CD4-positive, CD25-positive, alpha-beta regulatory T cell (primary cell): ENCODE data around the gene ARHGAP4. TPM values are rescaled to one million over a fixed set of nuclear protein-coding genes. Genes with fewer than 3 reads are reported as not detected.
A peak's percentile ranks its signal among the peaks of the same experiment; 100 is the strongest.

ENCODE experiments used
- ATAC-seq, 2 donors: fragments of 150-1000 bp; cut with Tn5 transposase; one replicate each; pipeline ENCODE4 v1.10.0; 2021; ENCODE audit warnings: low read depth in 2 of 2, moderate number of reproducible peaks in 2 of 2, moderate library complexity in 1 of 2
- DNase-seq, 3 donors: peaks; one replicate each; pipeline versions ENCODE4 v3.0.0 to v3.0.0-alpha.2; 2012 to 2022; ENCODE audit warnings: mixed read lengths in 1 of 3
- H3K27ac ChIP-seq: one replicate; pipeline ENCODE4 v1.7.0; 2013; ENCODE audit warnings: mild to moderate bottlenecking, low read length; ENCODE audit not compliant: insufficient read depth, poor library complexity, severe bottlenecking
- H3K27me3 ChIP-seq: one replicate; pipeline ENCODE4 v1.7.0; 2013; ENCODE audit warnings: low read length; ENCODE audit not compliant: control insufficient read depth, insufficient read depth
- H3K36me3 ChIP-seq: one replicate; pipeline ENCODE4 v1.7.0; 2013; ENCODE audit warnings: mild to moderate bottlenecking, low read length, moderate library complexity; ENCODE audit not compliant: control insufficient read depth, insufficient read depth
- H3K4me1 ChIP-seq: 2 replicates; pipeline ENCODE4 v1.7.0; 2013; ENCODE audit warnings: mild to moderate bottlenecking, low read length; ENCODE audit not compliant: insufficient read depth, control insufficient read depth, poor library complexity, severe bottlenecking
- H3K4me3 ChIP-seq: one replicate; pipeline ENCODE4 v1.7.0; 2013; ENCODE audit warnings: low read depth, mild to moderate bottlenecking, low read length, moderate library complexity
- H3K9me3 ChIP-seq, 2 experiments: 1 replicate in 1 of 2; 2 replicates in 1 of 2; pipeline ENCODE4 v1.7.0; 2013; ENCODE audit warnings: low read length in 2 of 2, mild to moderate bottlenecking in 1 of 2, moderate library complexity in 1 of 2; ENCODE audit not compliant: control insufficient read depth in 2 of 2
- H3K27ac Mint-ChIP-seq, 3 donors: one replicate each; pipeline ENCODE4 v1.8.0; 2020 to 2022; ENCODE audit warnings: mild to moderate bottlenecking in 3 of 3, mixed read lengths in 3 of 3, moderate library complexity in 2 of 3
- H3K27me3 Mint-ChIP-seq: one replicate; pipeline ENCODE4 v1.8.0; 2022; ENCODE audit warnings: mild to moderate bottlenecking, mixed read lengths
- H3K36me3 Mint-ChIP-seq: one replicate; pipeline ENCODE4 v1.8.0; 2020; ENCODE audit warnings: mixed read lengths
- H3K4me1 Mint-ChIP-seq, 4 donors: one replicate each; pipeline ENCODE4 v1.8.0; 2020 to 2022; ENCODE audit warnings: mixed read lengths in 4 of 4, mild to moderate bottlenecking in 1 of 4
- H3K4me3 Mint-ChIP-seq, 4 donors: one replicate each; pipeline ENCODE4 v1.8.0; 2020 to 2022; ENCODE audit warnings: mild to moderate bottlenecking in 4 of 4, mixed read lengths in 4 of 4, moderate library complexity in 3 of 4
- H3K9me3 Mint-ChIP-seq, 7 donors: one replicate each; pipeline ENCODE4 v1.8.0; 2020 to 2022; ENCODE audit warnings: mixed read lengths in 7 of 7, mild to moderate bottlenecking in 3 of 7, moderate library complexity in 2 of 7
- polyA plus RNA-seq, 4 donors: library from polyadenylated mRNA; unstranded; fragments of 300-500 nt; fragmentation: Illumina TruSeq; gene quantifications; one replicate each; pipeline ENCODE4 v1.2.3, GENCODE V29; 2021
- total RNA-seq: library from RNA; stranded (reverse); gene quantifications from one replicate; pipeline ENCODE4 v1.2.3, GENCODE V29; 2022

ARHGAP4 gene
- total and polyA plus RNA-seq, 5 donors from 2014 or later: 73.5 to 459 (median 81.2) TPM

DNA sequence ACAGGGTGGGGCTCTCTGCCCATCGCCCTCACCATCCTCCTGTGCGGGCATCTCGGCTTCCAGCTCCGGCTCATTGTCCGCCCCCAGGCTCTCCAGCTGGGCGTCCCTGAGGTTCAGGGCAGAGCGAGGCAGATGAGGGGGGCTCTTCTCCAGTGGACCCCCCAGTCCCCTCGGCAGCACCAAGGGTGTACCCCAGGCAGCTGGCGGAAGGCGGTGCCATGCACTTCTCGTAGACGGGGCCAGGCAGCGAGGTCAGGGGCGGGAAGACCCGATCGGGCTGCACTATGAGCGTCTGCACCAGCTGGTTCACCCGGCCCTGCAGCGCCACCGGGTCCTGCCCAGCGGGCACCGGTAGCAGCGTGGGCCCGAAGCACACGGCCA, 16.1 kb downstream of the ARHGAP4 start:
- Mint-ChIP-seq H3K27ac (no peak overlapping the region), H3K27me3 (no peaks in the 10 kb centered on the region), H3K4me3 (no peak overlapping the region), H3K4me1 (peaks cover 0 to 9% (median 2%) of the 10 kb centered on the region in 4 donors), H3K36me3 (peaks cover 6% of the 10 kb centered on the region), H3K9me3 (peaks cover 0 to 2% (median 0%) of the 10 kb centered on the region in 7 donors)
- H3K36me3 ChIP-seq: peaks cover 23% of the 10 kb centered on the region
- no peaks in the 10 kb centered on the region for H3K9me3 ChIP-seq
- ATAC-seq (no peak), DNase-seq (no peak)
- H3K4me3 ChIP-seq: no peak overlapping the region
- H3K27me3 ChIP-seq: no peaks in the 10 kb centered on the region
- peaks cover 10% of the 10 kb centered on the region for H3K4me1 ChIP-seq
- no peak overlapping the region for H3K27ac ChIP-seq

DNA sequence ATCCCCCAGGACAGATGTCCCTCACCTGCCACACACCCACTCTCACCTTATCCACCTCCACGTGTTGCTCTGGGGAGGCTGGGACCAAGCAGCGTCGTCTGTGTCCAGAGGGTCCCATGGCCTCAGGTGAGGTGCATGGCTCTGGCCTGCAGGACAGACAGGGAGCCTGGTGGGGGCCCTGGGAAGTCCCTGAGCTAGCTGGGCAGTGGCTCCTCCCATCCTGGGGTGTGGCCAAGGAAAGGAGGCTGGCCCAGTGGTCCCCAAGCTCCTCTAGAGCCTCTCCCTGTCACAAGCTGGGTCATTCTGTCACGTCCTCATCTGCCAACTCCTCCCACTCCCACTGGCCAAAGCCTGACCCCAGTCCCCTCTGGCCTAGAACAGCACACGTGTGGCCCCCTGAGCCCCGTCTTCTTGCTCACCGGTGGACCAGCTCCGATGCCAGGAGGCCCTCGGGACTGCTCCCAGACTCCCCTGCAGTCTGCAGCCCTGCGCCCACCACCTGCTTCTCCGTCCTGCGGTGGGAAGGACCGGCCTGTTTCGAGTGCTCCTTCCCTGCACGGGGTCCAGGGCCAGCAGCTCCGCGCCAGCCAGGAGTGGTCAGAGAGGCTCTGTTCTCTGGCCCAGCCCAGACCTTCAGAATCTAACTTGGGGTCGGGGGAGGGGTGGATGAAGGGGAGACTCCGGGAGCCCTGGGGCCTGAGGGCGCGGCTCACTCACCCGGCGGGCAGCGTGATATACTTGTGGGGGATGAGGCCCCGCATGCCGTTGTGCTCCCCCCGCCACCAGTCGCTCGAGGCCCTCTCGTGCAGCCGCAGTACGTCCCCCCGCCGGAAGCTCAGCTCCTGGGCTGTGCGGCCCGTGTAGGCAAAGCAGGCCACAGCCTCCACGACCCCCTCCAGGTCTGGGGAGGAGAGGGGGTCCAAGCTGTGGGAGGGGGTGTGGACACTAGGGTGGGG, 16.8 kb downstream of the ARHGAP4 start:
- H3K36me3 Mint-ChIP-seq: peaks cover 6% of the 10 kb centered on the region
- H3K4me3 Mint-ChIP-seq: no peak overlapping the region
- H3K4me1 Mint-ChIP-seq: peaks cover 0 to 13% (median 3%) of the 10 kb centered on the region in 4 donors
- H3K27ac Mint-ChIP-seq: no peak overlapping the region
- Histone ChIP-seq H3K36me3 (peaks cover 23% of the 10 kb centered on the region), H3K4me1 (peaks cover 16% of the 10 kb centered on the region), H3K4me3 (no peak overlapping the region), H3K9me3 (no peaks in the 10 kb centered on the region), H3K27ac (no peak overlapping the region), H3K27me3 (no peaks in the 10 kb centered on the region)
- ATAC-seq (no peak), DNase-seq (no peak)
- peaks cover 0 to 2% (median 0%) of the 10 kb centered on the region in 7 donors for H3K9me3 Mint-ChIP-seq
- H3K27me3 Mint-ChIP-seq: no peaks in the 10 kb centered on the region

DNA sequence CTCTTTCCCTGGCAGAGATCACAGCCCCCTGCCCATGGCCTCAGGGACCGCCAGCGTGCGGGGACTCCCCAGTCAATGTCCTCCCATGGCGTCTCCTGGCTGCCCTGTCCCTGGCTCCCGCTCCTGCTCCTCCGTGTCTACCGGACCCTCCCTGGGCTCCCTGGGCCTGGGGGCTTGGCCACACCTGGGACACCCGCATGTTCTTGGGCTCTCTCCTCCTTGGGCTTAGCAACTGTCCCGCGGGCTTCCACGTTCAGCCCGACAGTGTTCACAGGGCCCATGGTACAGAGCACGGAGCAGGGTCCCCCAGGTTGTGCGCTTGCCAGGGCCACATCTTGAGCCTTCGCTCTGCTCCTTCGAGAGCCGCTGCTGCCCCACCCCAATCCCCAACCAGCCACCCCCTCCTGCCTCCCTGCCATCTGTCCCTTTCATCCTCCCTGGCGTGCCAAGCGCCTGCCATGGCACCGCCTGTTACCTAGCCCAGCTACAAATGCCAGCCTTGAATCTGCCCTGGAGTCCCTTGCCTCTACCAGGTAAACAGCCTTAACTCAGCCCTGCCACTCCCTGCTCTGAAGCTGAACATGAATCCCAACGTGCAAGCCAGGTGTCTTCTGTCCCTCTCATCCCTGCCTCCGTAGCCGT, 17.7 kb downstream of the ARHGAP4 start:
- no peak for ATAC-seq
- Histone ChIP-seq H3K27ac (no peak overlapping the region), H3K27me3 (no peaks in the 10 kb centered on the region), H3K4me1 (peaks cover 26% of the 10 kb centered on the region), H3K9me3 (no peaks in the 10 kb centered on the region), H3K4me3 (no peak overlapping the region), H3K36me3 (peaks cover 14% of the 10 kb centered on the region)
- Mint-ChIP-seq H3K4me1 (peaks cover 0 to 17% (median 6%) of the 10 kb centered on the region in 4 donors), H3K9me3 (peaks cover 0 to 2% (median 0%) of the 10 kb centered on the region in 7 donors), H3K36me3 (peaks cover 6% of the 10 kb centered on the region), H3K27ac (no peak overlapping the region), H3K4me3 (no peak overlapping the region), H3K27me3 (no peaks in the 10 kb centered on the region)
- no peak for DNase-seq

DNA sequence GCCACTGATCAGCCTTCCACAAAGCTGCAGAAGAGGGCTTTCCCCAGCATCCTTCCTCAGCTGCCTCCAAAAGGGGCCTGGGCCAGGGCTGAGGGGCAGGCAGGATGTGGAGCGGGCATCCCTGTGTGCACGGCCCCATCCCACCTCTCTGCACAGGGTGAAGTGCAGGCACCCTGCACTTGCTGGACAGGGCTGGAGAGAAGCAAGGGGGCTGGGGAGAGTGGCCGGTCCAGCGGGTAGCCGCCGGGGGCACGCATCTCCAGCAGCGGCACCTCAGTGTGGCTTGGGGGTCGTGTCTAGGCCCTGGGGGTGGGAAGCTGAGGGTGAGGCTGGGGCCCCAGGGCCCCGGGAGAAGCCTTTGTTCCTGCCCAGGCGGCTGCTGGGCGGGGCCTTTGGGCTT, 18.6 kb downstream of the ARHGAP4 start:
- DNase-seq (no peak), ATAC-seq (no peak)
- H3K36me3 ChIP-seq: peaks cover 13% of the 10 kb centered on the region
- H3K4me1 ChIP-seq: peaks cover 27% of the 10 kb centered on the region
- H3K4me3 Mint-ChIP-seq: no peak overlapping the region
- no peaks in the 10 kb centered on the region for H3K9me3 ChIP-seq
- H3K4me1 Mint-ChIP-seq: peaks cover 0 to 26% (median 9%) of the 10 kb centered on the region in 4 donors
- no peaks in the 10 kb centered on the region for H3K27me3 ChIP-seq
- no peaks in the 10 kb centered on the region for H3K27me3 Mint-ChIP-seq
- no peak overlapping the region for H3K27ac Mint-ChIP-seq
- no peak overlapping the region for H3K4me3 ChIP-seq
- no peak overlapping the region for H3K27ac ChIP-seq
- peaks cover 0 to 2% (median 0%) of the 10 kb centered on the region in 7 donors for H3K9me3 Mint-ChIP-seq
- H3K36me3 Mint-ChIP-seq: peaks cover 6% of the 10 kb centered on the region

DNA sequence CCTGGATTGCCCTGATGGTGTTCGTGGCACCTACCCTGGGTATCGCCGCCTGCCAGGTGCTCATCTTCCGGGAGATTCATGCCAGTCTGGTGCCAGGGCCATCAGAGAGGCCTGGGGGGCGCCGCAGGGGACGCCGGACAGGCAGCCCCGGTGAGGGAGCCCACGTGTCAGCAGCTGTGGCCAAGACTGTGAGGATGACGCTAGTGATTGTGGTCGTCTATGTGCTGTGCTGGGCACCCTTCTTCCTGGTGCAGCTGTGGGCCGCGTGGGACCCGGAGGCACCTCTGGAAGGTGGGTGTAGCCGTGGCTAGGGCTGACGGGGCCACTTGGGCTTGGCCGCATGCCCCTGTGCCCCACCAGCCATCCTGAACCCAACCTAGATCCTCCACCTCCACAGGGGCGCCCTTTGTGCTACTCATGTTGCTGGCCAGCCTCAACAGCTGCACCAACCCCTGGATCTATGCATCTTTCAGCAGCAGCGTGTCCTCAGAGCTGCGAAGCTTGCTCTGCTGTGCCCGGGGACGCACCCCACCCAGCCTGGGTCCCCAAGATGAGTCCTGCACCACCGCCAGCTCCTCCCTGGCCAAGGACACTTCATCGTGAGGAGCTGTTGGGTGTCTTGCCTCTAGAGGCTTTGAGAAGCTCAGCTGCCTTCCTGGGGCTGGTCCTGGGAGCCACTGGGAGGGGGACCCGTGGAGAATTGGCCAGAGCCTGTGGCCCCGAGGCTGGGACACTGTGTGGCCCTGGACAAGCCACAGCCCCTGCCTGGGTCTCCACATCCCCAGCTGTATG, 19.7 kb downstream of the ARHGAP4 start:
- H3K4me1 Mint-ChIP-seq: peaks cover 0 to 29% (median 10%) of the 10 kb centered on the region in 4 donors
- DNase-seq: no peak

DNA sequence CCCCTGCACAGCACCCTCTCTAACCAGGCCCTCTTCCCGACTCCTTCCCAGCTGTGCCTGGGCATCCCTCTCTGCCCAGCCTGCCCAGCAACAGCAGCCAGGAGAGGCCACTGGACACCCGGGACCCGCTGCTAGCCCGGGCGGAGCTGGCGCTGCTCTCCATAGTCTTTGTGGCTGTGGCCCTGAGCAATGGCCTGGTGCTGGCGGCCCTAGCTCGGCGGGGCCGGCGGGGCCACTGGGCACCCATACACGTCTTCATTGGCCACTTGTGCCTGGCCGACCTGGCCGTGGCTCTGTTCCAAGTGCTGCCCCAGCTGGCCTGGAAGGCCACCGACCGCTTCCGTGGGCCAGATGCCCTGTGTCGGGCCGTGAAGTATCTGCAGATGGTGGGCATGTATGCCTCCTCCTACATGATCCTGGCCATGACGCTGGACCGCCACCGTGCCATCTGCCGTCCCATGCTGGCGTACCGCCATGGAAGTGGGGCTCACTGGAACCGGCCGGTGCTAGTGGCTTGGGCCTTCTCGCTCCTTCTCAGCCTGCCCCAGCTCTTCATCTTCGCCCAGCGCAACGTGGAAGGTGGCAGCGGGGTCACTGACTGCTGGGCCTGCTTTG, 20.5 kb downstream of the ARHGAP4 start:
- no peak for DNase-seq
- H3K9me3 ChIP-seq: no peaks in the 10 kb centered on the region
- Mint-ChIP-seq H3K9me3 (peaks cover 0 to 2% (median 0%) of the 10 kb centered on the region in 7 donors), H3K27ac (no peak overlapping the region), H3K36me3 (no peaks in the 10 kb centered on the region), H3K27me3 (peaks cover 4% of the 10 kb centered on the region), H3K4me1 (peaks cover 3 to 37% (median 14%) of the 10 kb centered on the region in 4 donors), H3K4me3 (no peak overlapping the region)
- peaks cover 42% of the 10 kb centered on the region for H3K4me1 ChIP-seq
- H3K27me3 ChIP-seq: no peaks in the 10 kb centered on the region
- peaks cover 5% of the 10 kb centered on the region for H3K36me3 ChIP-seq
- H3K4me3 ChIP-seq: no peak overlapping the region
- H3K27ac ChIP-seq: peak overlapping the region; percentile 23
- ATAC-seq: no peak

More for the DNA sequence above, 19.7 kb downstream of the ARHGAP4 start:
- Mint-ChIP-seq H3K9me3 (peaks cover 0 to 2% (median 0%) of the 10 kb centered on the region in 7 donors), H3K27me3 (no peaks in the 10 kb centered on the region), H3K4me3 (peak overlapping the region in 1 of 4 donors; percentile 63), H3K27ac (peak overlapping the region in 1 of 3 donors; percentile 26), H3K36me3 (no peaks in the 10 kb centered on the region)
- Histone ChIP-seq H3K4me3 (no peak overlapping the region), H3K27ac (no peak overlapping the region), H3K4me1 (peaks cover 35% of the 10 kb centered on the region), H3K9me3 (no peaks in the 10 kb centered on the region), H3K36me3 (peaks cover 7% of the 10 kb centered on the region), H3K27me3 (no peaks in the 10 kb centered on the region)
- no peak for ATAC-seq
